NCI-H2196 treated with DMSO at 0.1 percent for 48 hours (cell line): ENCODE data around the gene ACOT7.

Experiments used
- DNase-seq: peaks from one replicate; lab custom pipeline; 2025; ENCODE audit not compliant: unreplicated experiment; lab: John Stamatoyannopoulos, UW

The ACOT7 gene

DNA sequence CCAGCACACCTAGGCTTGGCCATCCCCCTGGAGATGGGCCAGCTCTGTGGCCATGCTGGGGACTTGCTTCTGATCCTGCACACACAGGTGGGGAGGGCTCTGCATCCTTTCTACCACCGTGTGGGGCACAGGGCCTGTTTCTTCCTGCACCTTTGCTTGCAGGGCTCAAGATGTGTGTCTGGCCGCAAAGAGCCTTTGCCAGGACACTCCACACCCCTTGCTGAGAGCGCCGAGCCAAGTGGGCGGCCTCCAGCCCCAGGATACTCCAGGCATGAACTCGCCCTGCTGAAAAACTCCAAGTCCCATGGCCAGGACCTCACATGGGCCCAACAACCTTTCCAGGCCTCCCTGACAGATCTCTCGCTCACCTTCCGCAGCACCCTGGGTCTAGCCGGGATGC, 121.1 kb downstream of the ACOT7 start:
- DNase-seq = no peak

DNA sequence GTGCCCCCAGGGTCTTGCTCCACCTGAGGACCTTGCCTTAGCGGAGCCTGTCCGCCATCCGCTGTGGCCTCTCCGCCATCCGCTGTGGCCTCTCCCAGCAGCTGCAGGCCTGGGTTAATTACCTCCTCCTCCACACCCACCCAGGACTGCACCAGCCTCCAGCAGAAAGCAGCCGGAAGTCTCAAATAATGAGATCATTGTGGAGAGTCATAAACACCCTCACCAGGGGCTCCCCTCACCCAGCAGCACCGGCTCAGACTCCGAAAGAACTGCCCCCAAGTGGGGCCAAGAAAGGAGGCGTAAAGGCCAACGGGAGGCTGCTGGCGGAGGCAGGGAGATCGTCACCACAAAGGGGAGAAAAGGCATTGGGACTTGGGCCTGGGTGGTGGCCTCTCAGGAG, 122.0 kb downstream of the ACOT7 start:
- DNase-seq = no peak

DNA sequence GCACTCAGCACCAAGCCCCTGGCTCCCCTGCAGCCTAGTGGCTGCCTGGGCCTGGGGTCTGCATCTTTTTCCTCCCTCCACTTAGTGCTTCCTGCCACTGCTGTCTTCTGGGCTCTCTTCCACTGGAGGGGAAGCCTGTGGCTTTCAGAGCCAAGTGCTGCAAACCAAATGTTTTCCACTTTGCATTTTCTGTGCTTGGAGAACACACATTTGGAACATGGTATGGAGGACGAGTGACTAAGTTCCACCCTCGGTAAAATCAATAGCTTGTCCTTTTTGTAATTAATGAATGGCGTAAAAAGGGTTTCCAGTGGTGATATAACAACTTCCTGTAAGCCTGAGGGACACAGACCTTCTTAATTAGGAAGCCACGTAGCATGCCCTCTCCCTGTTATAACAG, 122.6 kb downstream of the ACOT7 start:
- DNase-seq = no peak

- no peak for DNase-seq
Observed at GRCh38 chr1:6270401-6270800, 123.2 kb downstream of the ACOT7 start.

DNA sequence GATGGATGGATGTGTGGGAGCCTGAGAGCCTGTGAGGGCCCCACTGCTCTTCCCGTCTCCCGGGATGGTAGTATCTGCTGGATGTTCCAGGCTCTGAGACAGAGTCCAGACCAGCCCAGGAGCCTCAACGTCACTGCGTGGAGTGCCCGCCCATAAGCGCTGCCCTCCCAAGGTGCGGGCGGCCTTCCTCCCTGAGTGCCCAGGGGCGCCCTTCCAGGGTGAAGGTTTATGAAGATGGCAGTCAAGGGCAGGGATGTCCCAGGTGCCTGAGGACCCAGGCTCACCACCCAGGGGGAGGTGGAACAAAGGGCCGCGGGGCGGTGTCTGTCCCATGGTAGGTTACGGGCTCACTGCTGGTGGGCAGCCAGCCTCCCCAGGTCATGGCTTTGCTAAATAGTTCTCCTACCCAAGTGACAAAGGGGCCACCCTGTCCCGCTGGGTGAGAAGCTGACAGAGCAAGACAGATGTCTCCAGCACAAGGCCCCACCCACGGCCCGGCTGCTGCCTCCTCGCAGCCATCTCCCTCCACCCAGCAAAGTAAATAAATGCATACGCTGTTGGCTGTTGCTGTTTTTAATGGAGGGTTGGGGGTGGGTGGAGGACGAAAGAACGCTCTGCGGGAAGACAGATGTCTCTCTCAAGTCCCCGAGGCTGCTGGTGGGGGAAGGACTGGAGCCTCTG, 123.7 kb downstream of the ACOT7 start:
- no peak for DNase-seq

DNA sequence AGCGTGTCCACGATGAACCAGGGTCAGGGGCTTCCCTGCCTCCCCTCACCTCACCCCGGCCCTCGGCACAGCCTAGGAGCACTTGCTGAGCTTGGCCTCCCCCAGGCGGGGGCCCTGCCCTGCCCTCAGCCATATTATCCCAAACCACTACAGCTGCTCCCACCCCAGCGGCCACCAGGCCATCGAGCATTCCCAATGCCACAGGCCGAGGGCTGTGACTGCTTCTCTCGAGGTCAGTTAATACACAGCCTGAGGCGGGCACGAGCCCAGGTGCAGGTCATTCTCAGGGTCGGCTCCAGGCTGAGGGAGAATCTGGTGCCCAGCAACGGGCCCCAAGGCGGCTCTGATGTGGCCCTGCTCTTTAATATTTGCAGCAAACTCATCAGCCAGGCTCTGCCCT, 124.3 kb downstream of the ACOT7 start:
- DNase-seq = no peak

- DNase-seq = no peak
Observed at GRCh38 chr1:6268415-6268814, 125.2 kb downstream of the ACOT7 start.

DNA sequence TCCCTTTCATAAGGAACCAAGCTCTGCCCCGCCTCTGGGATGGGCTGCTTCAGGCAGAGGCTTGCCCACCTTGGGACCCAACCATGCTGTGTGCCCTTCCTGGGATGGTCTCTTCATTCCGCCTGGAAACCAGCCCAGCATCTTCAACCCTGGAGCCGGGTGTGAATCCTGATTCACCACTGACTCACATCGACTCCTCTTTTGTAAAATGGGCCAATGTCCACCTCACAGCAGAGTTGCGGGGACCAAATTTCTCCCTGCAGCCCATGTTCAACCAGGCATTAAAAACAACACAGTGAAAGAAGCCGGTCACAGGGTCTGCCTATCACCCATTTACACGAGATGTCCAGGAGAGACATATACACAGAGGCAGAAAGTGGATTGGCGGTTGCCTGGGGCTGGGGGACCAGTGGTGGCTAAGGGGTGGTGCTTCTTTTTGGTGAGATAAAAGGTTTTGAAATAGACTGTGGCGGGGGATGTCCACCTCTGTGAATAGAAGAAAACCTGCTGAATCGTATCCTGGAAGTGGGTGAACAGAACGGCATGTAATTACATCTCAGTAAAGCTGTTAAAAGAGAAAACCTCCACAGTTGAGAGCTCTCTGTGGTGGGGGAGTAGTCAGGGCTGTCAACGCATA, 125.8 kb downstream of the ACOT7 start:
- DNase-seq = no peak

DNA sequence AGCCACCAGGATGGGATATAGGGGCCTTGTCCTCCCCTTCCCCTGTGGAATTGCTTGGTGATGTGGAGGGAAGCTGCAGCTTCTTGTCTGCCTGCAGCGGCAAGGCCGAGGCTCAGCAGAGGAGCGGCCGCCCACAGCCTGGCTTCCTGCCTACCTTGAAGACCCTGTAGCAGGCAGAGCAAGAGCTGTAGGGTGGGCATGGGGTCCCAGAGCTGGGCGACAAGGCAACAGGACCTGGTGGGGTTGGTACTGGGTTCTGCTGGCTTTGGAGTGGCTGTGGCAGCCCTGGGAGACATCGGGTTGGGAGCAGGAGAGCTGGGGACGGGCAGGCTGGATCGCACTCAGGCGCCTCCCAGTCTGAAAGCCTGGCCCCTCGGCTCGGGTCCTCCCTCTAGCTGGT, 126.9 kb downstream of the ACOT7 start:
- no peak for DNase-seq

- DNase-seq = no peak
Observed at GRCh38 chr1:6265151-6265550, 128.4 kb downstream of the ACOT7 start.

GRCh38 chr1:6263716-6264115, 129.9 kb downstream of the ACOT7 start:
- no peak for DNase-seq

- no peak for DNase-seq
Observed at GRCh38 chr1:6262555-6263420, 130.8 kb downstream of the ACOT7 start.

DNA sequence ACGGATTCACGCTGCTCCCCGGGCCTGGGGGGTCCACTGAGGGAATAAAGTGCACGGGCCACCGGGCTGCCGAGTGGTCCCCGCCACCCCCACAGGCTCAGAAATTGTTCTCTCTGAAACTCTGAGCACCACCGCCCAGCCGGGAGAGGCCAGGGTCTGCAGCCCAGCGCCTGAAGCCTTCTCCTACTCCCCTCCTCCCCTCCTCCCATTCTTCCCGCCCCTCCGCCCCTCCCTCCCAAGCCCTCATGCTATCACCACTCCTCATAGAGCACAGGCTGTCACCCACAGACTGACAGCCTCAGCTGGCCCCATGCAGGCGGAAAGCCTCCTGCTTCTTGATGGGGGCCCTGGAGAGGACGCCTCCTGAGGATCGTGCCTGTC, 132.0 kb downstream of the ACOT7 start:
- no peak for DNase-seq

GRCh38 chr1:6260961-6261614, 132.5 kb downstream of the ACOT7 start, which contains the start of gene GPR153:
Gene GPR153, minus strand, starts transcription at chr1:6261098. Its CDS starts 6,193 bp downstream, at chr1:6254905.
- no peak for DNase-seq

DNA sequence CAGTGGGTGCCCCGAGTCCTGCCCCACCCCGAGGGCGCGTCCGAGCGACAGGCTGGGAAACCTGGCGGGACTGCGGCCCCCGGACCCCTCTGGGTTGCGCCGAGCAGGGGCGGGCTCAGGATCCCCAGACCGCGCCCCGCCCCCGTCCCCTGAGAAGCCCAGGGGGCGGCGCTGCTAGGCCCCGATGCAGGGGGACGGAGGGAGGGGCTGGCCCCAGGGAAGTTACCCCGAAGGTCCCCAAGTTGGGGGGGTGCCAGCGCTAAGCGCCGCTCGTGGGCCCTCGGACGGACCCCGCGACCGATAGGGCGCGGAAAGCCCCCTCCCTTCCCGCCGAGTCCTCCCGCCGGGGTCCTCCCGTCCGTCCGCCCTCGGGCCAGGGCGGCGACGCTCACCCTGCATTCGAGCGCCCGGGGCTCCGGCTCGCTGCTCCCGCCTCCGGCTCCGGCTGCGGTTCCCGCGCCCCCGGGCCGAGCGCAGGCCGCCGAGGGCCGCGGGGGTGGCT, 133.1 kb downstream of the ACOT7 start:
- no peak for DNase-seq

DNA sequence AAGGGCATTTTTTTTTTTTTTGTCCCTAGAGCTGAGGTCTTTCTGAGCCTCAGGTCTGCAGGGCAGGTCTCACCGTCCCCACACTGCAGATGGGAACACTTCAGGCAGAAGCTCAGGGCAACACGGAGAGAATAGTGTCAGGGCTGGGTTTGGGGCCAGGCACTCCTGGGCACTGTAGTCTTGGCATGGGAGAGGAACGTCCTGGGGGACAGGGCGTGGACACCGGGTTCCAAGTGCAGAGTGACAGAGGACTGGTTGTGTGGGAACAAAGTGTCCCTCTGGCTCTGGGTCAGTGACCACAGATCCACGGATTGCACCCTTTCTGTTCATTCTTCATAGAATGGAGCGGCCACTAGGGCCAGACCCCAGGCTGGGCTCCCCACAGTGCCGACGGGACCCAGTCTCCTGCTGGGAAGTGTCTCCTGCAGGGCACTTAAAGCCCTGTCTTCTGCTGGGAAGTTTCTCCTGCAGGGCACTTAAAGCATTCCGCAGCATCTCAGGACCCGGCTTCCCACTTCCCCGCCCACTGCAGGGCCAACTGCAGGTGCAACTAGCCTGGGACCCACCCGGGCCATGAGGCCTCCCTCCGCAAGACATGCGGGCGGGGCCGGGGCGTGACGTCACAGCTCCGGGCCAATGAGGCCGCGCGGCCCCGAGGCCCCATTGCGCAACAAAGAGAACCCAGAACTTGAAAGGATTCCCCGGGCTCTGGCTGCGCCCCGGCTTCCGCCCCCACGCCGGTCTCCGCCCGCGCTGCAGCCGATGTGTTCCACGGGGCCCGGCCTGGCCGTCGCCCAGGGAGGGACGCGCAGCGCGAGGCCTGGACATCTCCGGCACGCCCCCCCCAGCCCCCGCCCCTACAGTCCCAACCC, 133.8 kb downstream of the ACOT7 start:
- peak; percentile 41 for DNase-seq

GRCh38 chr1:6258675-6259074, 134.9 kb downstream of the ACOT7 start:
- DNase-seq = no peak

GRCh38 chr1:6257541-6258069, 136.0 kb downstream of the ACOT7 start:
- no peak for DNase-seq

GRCh38 chr1:6256645-6257044, 136.9 kb downstream of the ACOT7 start:
- no peak for DNase-seq

GRCh38 chr1:6254691-6255090, 138.9 kb downstream of the ACOT7 start:
- no peak for DNase-seq
